ENCODE measurements around the gene VPS8.
A peak's percentile ranks its signal among the peaks of the same experiment; 100 is the strongest.
"Not testable (repeated sequence)": the region's sequence is repeated elsewhere in the genome, so short reads cannot be mapped to it uniquely, and the experiment has no call there.

Gene VPS8

GRCh38 chr3:184864000-184864399 lies 52.0 kb downstream of the VPS8 start:
- DNase-seq (ENCODE audit: low spot score), result no peak

GRCh38 chr3:184868477-184868876 lies 56.5 kb downstream of the VPS8 start:
- no peak for DNase-seq (ENCODE audit: low spot score)

- no peak for DNase-seq (ENCODE audit: low spot score)
These were observed 60.2 kb downstream of the VPS8 start for GRCh38 chr3:184872200-184872599.

GRCh38 chr3:184873141-184873540 lies 61.2 kb downstream of the VPS8 start:
- DNase-seq (ENCODE audit: low spot score), result no peak

- DNase-seq (ENCODE audit: low spot score), result peak; percentile 44
These were observed 63.0 kb downstream of the VPS8 start for GRCh38 chr3:184874709-184875644.

- no peak for DNase-seq (ENCODE audit: low spot score)
These were observed 68.5 kb downstream of the VPS8 start for GRCh38 chr3:184880276-184881019.

- DNase-seq (ENCODE audit: low spot score), result no peak
These were observed 72.5 kb downstream of the VPS8 start for GRCh38 chr3:184884359-184885017.

GRCh38 chr3:184885112-184885511 lies 73.1 kb downstream of the VPS8 start:
- DNase-seq (ENCODE audit: low spot score), result no peak

GRCh38 chr3:184887574-184887973 lies 75.6 kb downstream of the VPS8 start:
- DNase-seq (ENCODE audit: low spot score), result no peak

GRCh38 chr3:184889312-184889904 lies 77.4 kb downstream of the VPS8 start:
- no peak for DNase-seq (ENCODE audit: low spot score)

GRCh38 chr3:184894051-184894450 lies 82.1 kb downstream of the VPS8 start:
- no peak for DNase-seq (ENCODE audit: low spot score)

- DNase-seq (ENCODE audit: low spot score), result no peak
These were observed 83.4 kb downstream of the VPS8 start for GRCh38 chr3:184895350-184895749.

- DNase-seq (ENCODE audit: low spot score), result no peak
These were observed 84.4 kb downstream of the VPS8 start for GRCh38 chr3:184896336-184896735.

GRCh38 chr3:184899953-184900595 lies 88.1 kb downstream of the VPS8 start:
- no peak for DNase-seq (ENCODE audit: low spot score)

GRCh38 chr3:184907031-184907430 lies 95.1 kb downstream of the VPS8 start:
- not testable (repeated sequence) for DNase-seq (ENCODE audit: low spot score)

- DNase-seq (ENCODE audit: low spot score), result no peak
These were observed 96.0 kb downstream of the VPS8 start for GRCh38 chr3:184907681-184908649.

GRCh38 chr3:184908859-184909258 lies 96.9 kb downstream of the VPS8 start:
- DNase-seq (ENCODE audit: low spot score), result no peak

- DNase-seq (ENCODE audit: low spot score), result no peak
These were observed 98.7 kb downstream of the VPS8 start for GRCh38 chr3:184910664-184911063.

- no peak for DNase-seq (ENCODE audit: low spot score)
These were observed 99.6 kb downstream of the VPS8 start for GRCh38 chr3:184911570-184911969.

- no peak for DNase-seq (ENCODE audit: low spot score)
These were observed 100.2 kb downstream of the VPS8 start for GRCh38 chr3:184912163-184912562.
